NCI-H128 (cell line): ENCODE data around the gene SRGAP3.

ENCODE experiments used
- DNase-seq: peaks from one replicate; lab custom pipeline; 2025; ENCODE audit not compliant: unreplicated experiment; lab: John Stamatoyannopoulos, UW

Gene SRGAP3

DNA sequence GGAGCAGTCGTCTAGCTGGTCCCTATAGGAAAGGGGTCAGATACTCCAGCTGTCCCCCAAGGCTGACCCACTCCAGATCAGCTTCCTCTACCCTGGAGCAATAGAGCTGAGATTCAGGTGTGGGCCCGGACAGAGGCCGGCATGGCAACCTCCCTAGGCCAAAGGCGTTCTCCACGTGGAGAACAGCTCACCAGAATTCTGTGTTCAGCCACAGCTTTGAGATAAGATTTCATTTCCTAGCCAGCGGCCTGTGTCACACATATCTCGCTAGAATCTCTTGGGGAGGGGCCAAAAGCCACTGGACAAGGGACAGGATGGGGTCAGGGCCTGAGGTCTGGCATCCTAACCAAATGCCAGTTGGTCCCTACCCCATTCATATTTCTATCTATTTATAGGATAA is 20.1 kb downstream of the SRGAP3 start:
- no peak for DNase-seq

DNA sequence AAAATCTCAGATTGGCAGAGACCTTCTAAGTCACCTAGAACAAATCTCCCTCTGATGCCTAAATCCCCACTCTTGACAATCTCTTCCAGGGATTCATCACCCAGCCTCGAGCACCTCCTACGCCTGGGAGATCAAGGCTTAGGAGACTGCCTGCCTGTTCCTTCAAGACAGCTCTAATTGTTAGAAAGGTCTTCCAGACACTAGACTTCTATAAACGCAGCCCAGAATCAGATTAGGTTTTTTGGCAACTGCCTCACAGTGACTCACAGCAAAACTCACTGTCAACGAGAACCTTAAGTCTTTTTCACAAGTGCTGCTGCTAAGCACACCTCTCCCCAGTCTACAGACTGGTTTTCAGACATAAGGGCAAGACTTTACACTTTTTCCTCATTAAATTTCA is 23.1 kb downstream of the SRGAP3 start:
- DNase-seq = no peak

DNA sequence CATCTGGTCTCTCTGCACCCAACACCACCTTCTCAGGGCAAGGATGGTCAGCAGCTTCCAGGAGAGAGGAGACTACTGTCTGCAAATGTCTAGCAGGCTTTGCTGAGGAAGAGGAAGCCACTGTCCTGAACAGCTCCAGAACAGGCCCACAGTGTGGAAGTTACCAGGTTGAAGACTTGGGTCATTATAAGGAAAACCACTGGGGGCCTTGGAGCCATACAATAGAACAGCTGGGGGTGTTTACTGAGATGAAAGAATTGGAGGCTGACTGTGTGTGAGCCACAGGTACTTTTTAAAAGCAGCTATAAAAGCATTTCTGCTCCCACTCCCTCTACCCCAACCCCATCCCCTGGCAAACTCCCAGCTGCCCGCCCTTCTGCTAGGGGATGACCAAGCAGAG is 24.2 kb downstream of the SRGAP3 start:
- DNase-seq = no peak

DNA sequence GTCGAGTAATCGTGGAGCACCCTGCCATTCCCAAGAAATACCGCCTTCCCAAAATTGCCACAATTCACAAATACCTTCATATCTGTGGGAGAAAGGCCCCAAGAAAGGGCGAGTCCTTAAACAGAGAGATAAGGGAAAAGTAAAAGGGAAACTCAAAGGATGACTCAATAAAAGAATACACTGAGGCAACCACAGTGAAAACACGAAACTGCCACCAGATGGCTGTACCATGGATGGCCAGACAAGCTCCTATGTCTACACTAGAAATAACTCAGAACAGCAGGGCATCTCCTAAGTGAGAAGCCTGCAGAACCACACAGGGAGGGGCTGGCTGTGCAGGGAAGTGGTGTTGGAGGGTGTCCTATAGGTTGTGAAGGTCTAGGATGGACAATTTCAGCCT is 25.0 kb downstream of the SRGAP3 start:
- DNase-seq = no peak

DNA sequence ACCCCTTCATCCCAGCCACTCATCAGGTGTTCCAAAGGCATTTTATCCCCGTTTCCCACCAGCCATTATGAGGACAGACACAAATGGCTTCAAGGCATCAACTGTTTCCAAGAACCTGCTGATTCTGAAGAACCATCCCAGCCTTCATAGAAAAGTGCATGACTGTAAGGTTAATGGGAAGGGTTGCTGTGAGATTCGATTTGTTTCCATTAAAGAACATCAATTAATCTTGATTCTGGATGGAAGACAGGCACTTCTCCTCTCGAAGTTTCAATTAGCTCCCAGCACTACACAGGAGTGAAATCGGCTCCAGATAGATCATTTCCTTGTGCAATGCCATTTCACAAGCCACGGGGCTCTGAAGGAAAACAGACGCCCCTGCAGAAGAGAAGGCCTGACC is 25.8 kb downstream of the SRGAP3 start:
- peak; percentile 21 for DNase-seq

DNA sequence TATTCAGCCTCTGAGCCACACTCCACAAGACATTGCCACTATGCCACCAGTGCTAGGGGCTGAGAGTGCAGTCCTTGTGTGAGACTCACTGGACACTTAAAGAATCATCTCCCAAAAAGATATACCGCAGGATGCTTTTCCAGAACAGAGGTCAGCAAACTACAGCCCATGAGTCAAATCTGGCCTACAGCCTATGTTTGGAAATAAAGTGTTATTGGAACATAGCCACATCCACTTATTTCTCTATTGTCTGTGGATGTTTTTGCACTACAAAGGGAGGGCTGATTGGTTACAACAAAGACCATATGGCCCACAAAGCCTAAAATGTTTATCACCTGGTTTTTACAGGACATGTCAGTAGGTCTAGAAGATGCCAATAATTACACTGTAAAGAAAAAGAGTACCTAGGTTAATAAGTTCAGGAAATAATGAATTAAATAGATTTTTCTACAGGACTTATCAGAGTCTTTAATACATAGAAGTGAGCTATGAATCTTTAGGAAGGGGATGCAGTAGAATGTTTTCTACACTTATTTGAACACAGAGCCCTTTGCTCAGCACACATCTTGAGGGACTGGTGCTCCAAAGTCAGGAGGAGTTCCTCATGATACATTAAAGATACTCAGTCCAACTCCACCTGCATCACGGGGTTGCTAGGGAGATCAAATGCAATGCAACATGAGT is 26.3 kb downstream of the SRGAP3 start:
- DNase-seq = no peak

DNA sequence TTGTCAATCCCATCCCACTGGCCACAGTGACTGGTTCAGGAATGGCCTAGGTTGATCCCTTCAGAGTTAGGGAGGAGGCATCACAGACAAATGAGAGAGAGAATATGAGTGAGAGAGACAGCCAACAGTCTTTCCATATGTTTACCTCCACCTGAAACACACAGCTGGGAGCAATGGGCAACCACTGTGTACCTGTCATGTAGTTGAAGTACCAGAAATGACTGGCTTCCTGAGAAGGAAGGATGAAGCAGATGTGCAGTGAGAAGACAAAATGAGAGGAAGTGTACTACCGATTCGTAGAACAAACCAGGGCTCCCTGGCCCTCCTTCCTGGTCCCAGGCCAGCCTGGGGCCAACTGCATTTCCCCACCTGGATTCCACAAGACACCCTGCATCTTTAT is 27.4 kb downstream of the SRGAP3 start:
- no peak for DNase-seq

DNA sequence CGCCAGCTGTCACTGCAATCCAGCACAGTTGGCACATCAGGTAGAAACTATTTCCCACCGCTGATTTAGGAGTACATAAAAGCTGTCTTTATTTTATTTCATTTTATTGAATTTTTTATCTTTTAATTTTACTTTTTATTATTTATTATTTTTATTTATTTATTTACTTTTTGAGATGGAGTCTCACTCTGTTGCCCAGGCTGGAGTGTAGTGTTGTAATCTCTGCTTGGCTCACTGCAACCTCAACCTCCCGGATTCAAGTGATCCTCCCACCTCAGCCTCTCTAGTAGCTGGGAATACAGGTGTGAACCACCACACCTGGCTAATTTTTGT is 31.0 kb downstream of the SRGAP3 start:
- DNase-seq = no peak

DNA sequence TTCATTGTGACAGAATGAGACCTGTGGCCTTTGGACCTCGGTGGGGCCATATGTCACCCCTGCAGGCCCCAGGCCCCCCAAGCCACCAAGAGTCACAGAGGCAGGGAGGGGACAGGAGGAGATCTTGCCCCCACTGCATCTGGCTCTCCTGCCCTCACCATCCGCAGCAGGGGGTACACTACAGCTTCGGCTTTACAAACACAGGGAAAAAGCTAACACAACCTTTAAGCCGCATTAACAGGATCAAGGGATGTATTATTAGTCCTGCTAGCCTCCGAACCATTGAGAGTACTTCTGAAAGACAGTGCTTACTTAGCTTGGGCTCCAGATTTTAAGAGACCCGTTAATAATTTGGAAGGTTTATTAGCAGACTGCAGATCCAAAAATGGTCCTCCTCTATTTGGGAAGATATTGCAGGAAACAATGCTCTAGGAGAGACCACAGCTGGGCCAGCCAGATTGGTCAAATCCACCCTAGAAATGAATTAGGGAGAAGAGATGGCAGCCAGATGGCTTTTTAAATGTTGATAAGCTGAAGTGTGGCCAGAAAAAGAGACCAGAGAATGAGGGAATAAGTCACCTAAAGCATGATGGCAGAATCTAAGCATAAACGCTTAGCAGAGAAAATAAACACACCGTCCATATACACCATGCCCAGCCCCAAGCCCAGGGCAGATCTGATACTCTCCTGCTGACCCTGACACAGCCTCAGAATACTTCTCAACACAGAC is 31.5 kb downstream of the SRGAP3 start:
- no peak for DNase-seq

DNA sequence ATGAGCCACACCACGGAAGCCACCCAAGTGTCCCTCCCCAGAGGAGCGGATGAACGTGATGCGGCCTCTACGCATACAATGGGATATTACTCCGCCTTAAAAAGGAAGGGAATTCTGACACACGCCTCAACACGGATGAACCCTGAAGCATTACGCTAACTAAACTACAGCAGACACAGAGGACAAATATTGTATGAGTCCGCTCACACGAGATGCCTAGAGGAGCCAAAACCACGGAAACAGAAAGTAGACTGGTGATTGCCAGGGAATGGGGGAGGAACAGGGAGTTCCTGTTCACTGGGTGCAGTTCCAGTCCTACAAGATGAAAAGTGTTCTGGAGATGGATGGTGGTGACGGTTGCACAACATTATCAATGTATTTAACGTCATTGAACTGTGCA is 32.7 kb downstream of the SRGAP3 start:
- no peak for DNase-seq

DNA sequence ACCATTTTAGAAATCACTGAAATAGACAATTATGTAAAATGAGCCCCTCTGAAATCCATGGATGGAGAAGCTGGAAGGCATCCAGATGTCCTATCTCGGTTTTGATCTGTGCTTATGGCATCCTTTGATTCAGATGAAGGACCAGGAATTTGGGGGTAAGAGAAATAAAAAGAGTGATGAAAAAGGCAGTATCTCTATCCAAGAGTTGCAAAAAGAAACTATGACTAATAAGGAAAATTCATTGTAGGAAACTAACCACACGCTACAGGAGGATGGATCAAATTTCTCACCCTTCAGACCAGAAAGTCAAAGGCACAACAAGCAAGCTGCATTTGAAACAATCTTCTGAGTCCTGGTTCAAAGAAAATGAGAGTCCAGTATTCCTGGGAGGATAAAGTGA is 34.8 kb downstream of the SRGAP3 start:
- DNase-seq = no peak

DNA sequence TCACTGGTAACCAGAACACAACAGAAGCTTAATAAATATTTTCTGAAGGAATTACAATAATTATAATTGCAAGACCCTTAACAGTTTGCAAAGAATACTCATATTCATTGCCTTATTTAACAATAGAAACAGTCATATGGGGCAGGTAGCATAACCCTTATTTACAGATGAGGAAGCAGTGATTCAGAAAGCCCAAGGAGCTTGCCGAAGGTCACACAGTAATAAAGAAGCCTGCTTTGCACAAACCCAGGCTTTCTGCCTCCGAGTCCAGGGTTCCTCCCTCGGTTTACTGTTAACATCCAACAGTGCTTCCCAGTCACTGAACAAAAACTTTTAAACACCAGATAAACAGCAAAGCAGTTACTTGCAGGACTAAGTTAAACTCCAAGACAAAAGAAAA is 35.3 kb downstream of the SRGAP3 start:
- no peak for DNase-seq

DNA sequence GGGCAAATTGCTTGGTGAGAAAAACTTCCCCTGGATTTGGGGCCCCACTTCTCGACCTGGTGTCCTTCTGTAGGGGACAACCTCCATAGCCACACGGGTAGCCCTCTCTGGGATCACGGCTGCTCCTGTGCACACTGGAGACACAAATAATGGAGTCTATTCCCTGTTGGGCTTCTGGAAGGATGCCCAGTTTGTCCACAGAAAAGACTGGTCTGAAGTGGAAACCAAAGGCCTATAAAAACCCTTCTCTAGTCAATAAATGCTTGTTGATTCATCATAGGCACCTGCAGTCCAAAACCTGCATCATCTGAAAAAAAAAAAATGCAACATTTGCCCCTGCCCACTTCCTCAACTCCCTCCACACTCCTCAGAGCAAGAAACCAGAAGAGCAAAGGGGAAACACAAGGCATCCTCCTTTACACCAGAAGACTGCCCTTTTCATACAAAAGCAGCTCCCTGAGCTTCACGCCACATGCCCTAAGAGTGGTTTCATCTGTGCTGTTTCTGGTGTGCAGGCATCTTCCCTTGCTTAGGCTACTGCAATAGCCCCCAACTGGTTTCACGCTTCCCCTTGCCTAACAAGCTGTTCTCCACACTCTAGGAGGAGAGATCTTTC is 36.3 kb downstream of the SRGAP3 start:
- DNase-seq = peak; percentile 13

DNA sequence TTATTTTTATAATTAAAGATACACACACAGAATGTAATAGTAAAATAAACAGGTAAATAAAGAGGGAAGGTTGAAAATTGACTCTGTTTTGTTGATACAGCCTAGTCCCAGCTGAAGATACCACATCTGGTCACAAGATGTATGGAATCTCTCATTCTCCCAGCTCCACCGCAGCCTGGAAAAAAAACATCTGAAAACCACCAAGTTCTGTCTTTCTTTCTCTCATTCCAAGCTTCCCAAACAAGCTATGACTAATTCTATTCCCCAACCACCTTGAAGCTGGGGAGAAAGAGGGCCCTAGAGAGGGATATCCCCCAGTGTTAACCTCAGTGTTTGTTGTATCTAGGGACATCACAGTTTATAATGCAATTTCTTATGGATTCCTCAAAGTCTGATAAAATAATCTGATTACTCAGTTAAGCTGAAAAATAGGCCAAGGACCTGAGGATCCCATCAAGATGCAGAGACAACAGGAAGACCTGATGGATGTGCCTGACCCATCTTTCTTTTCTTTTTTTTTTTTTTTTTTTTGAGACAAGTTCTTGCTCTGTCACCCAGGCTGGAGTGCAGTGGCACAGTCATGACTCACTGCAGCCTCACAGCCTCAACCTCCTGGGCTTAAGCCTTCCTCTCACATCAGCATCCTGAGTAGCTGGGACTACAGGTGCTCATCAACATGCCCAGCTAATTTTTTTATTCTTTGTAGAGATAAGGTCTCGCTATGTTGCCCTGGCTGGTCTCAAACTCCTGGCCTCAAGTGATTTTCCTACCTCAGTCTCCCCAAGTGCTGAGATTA is 38.1 kb downstream of the SRGAP3 start:
- no peak for DNase-seq

DNA sequence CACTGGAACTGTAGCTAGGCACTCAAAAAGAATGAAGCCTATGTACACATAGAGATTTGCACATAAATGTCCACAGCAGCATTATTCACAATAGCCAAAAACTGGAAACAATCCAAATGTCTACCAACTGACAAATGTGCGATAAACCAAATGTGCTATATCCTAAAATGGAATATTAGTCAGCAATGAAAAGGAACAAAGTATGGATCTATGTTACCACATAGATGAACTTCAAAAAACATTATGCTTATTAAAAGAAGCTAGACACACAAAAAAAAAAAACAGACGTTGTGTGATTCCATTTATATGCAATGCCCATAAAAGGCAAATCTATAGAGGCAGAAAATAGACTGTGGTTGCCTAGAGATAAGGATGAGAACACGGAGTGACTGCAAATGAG is 39.7 kb downstream of the SRGAP3 start:
- DNase-seq = no peak

DNA sequence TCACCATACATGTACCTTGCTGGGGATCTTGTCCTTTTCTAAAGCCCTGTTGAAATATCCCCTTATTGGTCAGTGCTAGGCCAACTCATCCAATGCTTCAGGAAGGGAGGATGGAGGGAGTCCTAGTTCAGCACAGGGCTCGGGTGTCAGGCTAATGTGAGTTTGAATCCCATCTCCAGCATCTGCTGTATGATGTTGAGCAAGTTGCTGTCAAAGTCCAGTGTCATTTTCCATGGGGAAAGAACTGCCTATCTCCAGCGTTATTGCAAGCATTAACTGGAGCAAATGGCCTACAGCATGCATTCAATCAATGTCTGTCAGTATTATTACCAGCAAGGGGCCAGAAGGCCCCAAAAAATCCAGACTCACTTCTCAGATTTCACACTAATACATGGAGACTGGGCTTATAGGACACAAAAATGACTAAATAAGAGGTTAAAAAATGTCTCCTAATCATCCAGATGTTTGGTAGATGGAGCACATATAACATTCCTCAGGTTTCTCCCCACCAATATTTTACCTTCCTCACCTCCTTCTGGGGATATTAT is 40.8 kb downstream of the SRGAP3 start:
- no peak for DNase-seq

DNA sequence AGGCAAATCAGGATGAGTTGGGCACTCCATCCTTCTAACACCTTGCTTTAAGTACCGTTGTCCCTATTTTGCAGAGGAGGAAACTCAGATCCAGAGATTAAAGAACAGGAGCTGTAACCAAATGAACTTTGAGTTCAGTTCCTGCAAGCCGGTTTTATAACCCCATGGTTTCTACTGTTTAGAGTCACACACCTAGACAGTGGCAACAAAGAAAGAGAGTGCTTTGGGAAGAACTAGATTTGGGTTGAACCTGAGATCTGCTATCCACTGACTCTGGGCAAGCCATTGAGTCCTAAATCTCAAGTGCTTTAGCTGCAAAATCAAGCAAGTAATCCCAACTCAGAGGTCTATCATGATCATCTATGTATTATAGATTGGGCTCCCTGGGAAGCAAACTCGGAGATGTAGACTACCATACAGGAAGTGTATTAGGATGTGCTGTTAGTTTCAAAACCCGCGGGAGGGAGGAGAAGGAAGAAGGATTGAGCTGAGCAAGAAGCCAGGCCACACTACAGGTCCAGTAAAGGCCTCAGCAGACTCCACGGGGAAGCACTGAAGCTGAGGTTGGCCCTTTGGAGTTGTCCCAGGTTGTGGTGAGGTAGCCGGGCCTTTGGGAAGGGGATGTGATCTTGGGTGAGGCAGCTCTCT is 42.2 kb downstream of the SRGAP3 start:
- no peak for DNase-seq

DNA sequence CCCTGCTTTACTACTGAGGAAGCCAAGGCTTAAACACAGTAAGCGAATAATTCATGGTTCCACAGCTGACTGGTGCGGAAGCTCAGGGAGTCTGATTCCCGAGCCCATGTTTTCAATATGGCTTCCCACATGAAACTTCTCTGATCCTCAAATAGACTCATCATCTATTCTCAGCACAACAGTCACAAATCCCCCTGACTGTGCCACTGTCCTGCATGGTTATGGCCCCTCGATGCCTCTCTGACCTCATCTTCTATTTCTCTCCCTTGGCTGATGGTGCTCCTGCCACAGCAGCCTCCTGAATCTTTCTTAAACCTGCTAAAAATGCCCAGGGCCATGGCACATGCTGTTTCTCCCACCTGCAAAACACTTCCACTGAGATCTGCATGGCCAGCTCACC is 43.2 kb downstream of the SRGAP3 start:
- DNase-seq = no peak

DNA sequence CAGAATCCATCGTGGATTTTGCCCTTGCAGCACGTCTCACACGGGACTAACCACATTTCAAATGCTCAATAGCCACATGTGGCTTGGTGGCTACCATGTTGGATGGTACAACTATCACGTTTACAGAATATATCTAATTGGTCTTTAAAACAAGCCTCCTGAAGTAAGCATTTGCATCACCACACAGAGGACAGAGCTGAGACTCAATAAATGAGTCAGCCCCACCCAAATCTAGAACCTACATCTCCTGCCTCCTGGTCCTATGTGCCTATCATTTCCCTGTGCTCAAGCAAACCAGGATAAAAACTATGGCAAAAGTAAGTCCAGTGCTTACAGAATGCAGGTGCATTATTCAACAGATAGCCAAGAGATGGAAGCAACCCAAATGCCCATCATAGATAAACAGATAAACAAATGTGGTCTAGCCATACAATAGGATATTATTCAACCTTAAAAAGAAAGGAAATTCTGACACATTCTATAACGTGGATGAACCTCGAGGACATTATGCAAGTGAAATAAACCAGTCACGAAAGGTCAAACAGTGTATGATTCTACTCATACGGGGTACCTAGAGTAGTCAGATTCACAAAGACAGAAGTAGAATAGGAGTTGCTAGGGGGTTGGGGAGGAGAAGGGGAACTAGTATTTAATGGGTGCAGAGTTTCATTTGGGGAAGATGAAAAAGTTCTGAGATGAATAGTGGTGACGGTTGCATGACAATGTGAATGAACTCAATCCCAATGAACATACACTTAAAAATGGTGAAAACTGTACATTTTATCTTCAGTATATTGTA is 43.9 kb downstream of the SRGAP3 start:
- no peak for DNase-seq
